Measurements from ENCODE around the gene RABGAP1L. TPM values are rescaled to one million over a fixed set of nuclear protein-coding genes. Genes with fewer than 3 reads are reported as not detected.

The RABGAP1L gene
- total and polyA plus RNA-seq, 2 of the 4 experiments (the other 2 are of a cell fraction): 7.9 to 26.7 TPM

DNA sequence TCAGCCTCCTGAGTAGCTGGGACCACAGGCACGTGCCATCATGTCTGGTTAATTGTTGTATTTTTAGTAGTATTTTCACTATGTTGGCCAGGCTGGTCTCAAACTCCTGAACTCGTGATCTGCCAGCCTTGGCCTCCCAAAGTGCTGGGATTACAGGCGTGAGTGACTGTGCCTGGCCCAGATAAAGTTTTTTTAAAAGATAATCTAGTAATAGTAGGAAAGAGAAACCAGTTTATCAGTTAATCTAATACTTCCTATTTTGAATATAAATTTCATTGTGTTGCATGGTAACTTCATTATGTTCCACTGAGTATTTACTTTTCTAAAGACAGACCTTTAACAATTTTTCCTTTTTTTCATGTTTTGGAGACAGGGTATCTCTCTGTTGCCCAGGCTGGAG, 10.0 kb downstream of the RABGAP1L start:
- in situ Hi-C loops (cut with MboI; ENCODE audit: low sequenced_read_pairs): no loop called here

More for the DNA sequence above, 10.0 kb downstream of the RABGAP1L start:
- H3K4me2 ChIP-seq (ENCODE audit: low read depth, low read length): no peak overlapping the region
- H3K23ac ChIP-seq (ENCODE audit: low read depth, low read length): no peak overlapping the region
- no CpG with 5 or more reads among the region's 3 CpGs for WGBS, 2 experiments (ENCODE audit: extremely low coverage in 2 of 2, insufficient read length in 1 of 2)
- no peak overlapping the region for H3K27ac ChIP-seq (ENCODE audit: insufficient read depth, low read length)
- DNase-seq: no peak
- H2BK120ac ChIP-seq (ENCODE audit: low read depth, low read length): no peak overlapping the region
- no peak for ATAC-seq (ENCODE audit: low read depth)
- no peak overlapping the region for H3K4ac ChIP-seq (ENCODE audit: low read depth, low read length)
- no peak overlapping the region for H3K4me3 ChIP-seq (ENCODE audit: insufficient read depth, low read depth, low read length)
- H3K9me3 ChIP-seq (ENCODE audit: control insufficient read depth, insufficient read depth, low read length): no peaks in the 10 kb centered on the region
- no peak overlapping the region for H2BK15ac ChIP-seq (ENCODE audit: low read depth, low read length)
- H2BK20ac ChIP-seq (ENCODE audit: low read depth, low read length): no peak overlapping the region
- H3K18ac ChIP-seq (ENCODE audit: low read depth, low read length): no peak overlapping the region
- H3K56ac ChIP-seq (ENCODE audit: extremely low read depth, insufficient read depth, low read length): no peak overlapping the region
- H3K14ac ChIP-seq (replicated peaks; ENCODE audit: low read depth, low read length): no peak overlapping the region
- no peaks in the 10 kb centered on the region for H3K9me1 ChIP-seq (ENCODE audit: insufficient read depth, low read length)
- no peak overlapping the region for H4K8ac ChIP-seq (ENCODE audit: low read depth in 2 of 2, low read length in 2 of 2)
- H3K4me1 ChIP-seq (ENCODE audit: control insufficient read depth, insufficient read depth, low read length): no peaks in the 10 kb centered on the region
- no TSS peak for BruUV-seq (replicated peaks)
- dilution Hi-C loops (cut with HindIII; ENCODE audit: low sequenced_read_pairs, unreplicated experiment) (no loop called here), intact Hi-C loops (cut with micrococcal nuclease) (no loop called here)
- H2BK5ac ChIP-seq (ENCODE audit: low read depth, low read length, poor library complexity, severe bottlenecking): no peak overlapping the region
- no peak overlapping the region for H2AK5ac ChIP-seq (ENCODE audit: low read depth, low read length)
- H3K9ac ChIP-seq (ENCODE audit: low read depth, low read length): no peak overlapping the region
- no peaks in the 10 kb centered on the region for H4K20me1 ChIP-seq (ENCODE audit: insufficient read depth, low read length)
- H3K79me1 ChIP-seq (ENCODE audit: low read depth in 1 of 2, low read length in 2 of 2): peaks cover 0 to 3% of the 10 kb centered on the region in 2 experiments; a peak in 2 of 4 replicates
- no peaks in the 10 kb centered on the region for H3K36me3 ChIP-seq (ENCODE audit: control insufficient read depth, insufficient read depth, low read length)
- H3K27me3 ChIP-seq (ENCODE audit: control insufficient read depth, insufficient read depth, low read length): no peaks in the 10 kb centered on the region
- no peak overlapping the region for H4K91ac ChIP-seq (ENCODE audit: insufficient read depth, low read depth, low read length)
- TF ChIP-seq CHD1 (IDR thresholded peaks at IDR 0.05; ENCODE audit: low read depth, low read length) (no peak), POLR2A (IDR thresholded peaks at IDR 0.05; ENCODE audit: low read depth, low read length) (no peak), NFE2L2 (IDR thresholded peaks at IDR 0.05; ENCODE audit: low read depth, low read length) (no peak), RFX5 (IDR thresholded peaks at IDR 0.05; ENCODE audit: low read depth, low read length) (no peak), BHLHE40 (IDR thresholded peaks at IDR 0.05; ENCODE audit: low read depth, low read length) (no peak), RAD21 (IDR thresholded peaks at IDR 0.05; ENCODE audit: low read length) (no peak), CEBPB (IDR thresholded peaks at IDR 0.05; ENCODE audit: low read depth, low read length) (no peak)
- CTCF ChIA-PET: interaction anchor here (0.6 kb wide), 1 partner anchor 1608 kb away, joined by 3 read pairs; no protein-coding TSS in a partner anchor
- POLR2A ChIA-PET (ENCODE audit: unreplicated experiment): no interaction called here
- H2AFZ ChIP-seq (replicated peaks; ENCODE audit: low read length, poor library complexity): no peak overlapping the region
- no peak overlapping the region for H2AK9ac ChIP-seq (replicated peaks; ENCODE audit: low read depth, low read length, poor library complexity)
- H4K5ac ChIP-seq (ENCODE audit: low read depth, low read length): no peak overlapping the region
